HepG2 (cell line): ENCODE measurements around the gene ENTPD5. TPM values are rescaled to one million over a fixed set of nuclear protein-coding genes. Genes with fewer than 3 reads are reported as not detected.

Source experiments
- DR1 ChIP-seq: sonication (generic); formaldehyde crosslinking; IDR thresholded peaks from 2 replicates; pipeline ENCODE4 v1.8.0; 2021; ENCODE audit warnings: mild to moderate bottlenecking, missing genetic modification reagents, inconsistent platforms
- FOXA3 ChIP-seq: IDR thresholded peaks from 2 replicates; pipeline ENCODE4 v1.6.1; 2016; ENCODE audit warnings: missing genetic modification reagents, missing compliant biosample characterization
- HDAC2 ChIP-seq: sonication (generic); formaldehyde crosslinking; IDR thresholded peaks from 2 replicates; pipeline ENCODE4 v1.4.0; 2020; ENCODE audit warnings: missing genetic modification reagents
- NFIB ChIP-seq: sonication (generic); formaldehyde crosslinking; IDR thresholded peaks from 2 replicates; pipeline ENCODE4 v1.9.0; 2021; ENCODE audit warnings: missing genetic modification reagents, mild to moderate bottlenecking, borderline replicate concordance
- NFYB ChIP-seq: sonication (generic); formaldehyde crosslinking; IDR thresholded peaks from 2 replicates; pipeline ENCODE4 v1.4.0; 2020; ENCODE audit warnings: missing genetic modification reagents
- SP5 ChIP-seq: IDR thresholded peaks from 2 replicates; pipeline ENCODE4 v1.6.1; 2016; ENCODE audit warnings: low read depth, borderline replicate concordance
- YEATS4 ChIP-seq: sonication (generic); formaldehyde crosslinking; IDR thresholded peaks from 2 replicates; pipeline ENCODE4 v1.4.0; 2020; ENCODE audit warnings: missing genetic modification reagents, borderline replicate concordance
- ZNF101 ChIP-seq: sonication (generic); formaldehyde crosslinking; IDR thresholded peaks from 2 replicates; pipeline ENCODE4 v1.4.0; 2020; ENCODE audit warnings: mild to moderate bottlenecking, low read depth, missing genetic modification reagents, borderline replicate concordance
- ZNF180 ChIP-seq: sonication (generic); formaldehyde crosslinking; IDR thresholded peaks from 2 replicates; pipeline ENCODE4 v1.4.0; 2020; ENCODE audit warnings: low read depth, missing genetic modification reagents, borderline replicate concordance
- ZNF335 ChIP-seq: sonication (generic); formaldehyde crosslinking; IDR thresholded peaks from 2 replicates; pipeline ENCODE4 v1.4.0; 2020; ENCODE audit warnings: missing genetic modification reagents
- ZNF747 ChIP-seq: sonication (generic); formaldehyde crosslinking; IDR thresholded peaks from 2 replicates; pipeline ENCODE4 v1.8.1; 2023; ENCODE audit warnings: missing genetic modification reagents, mild to moderate bottlenecking, borderline replicate concordance
- ZNF773 ChIP-seq: sonication (generic); formaldehyde crosslinking; IDR thresholded peaks from 2 replicates; pipeline ENCODE4 v1.4.0; 2020; ENCODE audit warnings: missing genetic modification reagents, borderline replicate concordance
- polyA plus RNA-seq, 8 experiments: library from polyadenylated mRNA; depleted of rRNA in 3 of 8; stranded (reverse) in 7 of 8; unstranded in 1 of 8; fragments of >200 nt; fragmentation: Illumina TruSeq in 4 of 8; extraction: Trizol in 4 of 8; gene quantifications; 2 replicates each; pipeline versions ENCODE4 v1.2.1 to v1.2.3, GENCODE V29; 2011 to 2016; ENCODE audit warnings: low read depth in 4 of 8, missing spikeins in 1 of 8, mixed read lengths in 1 of 8; ENCODE audit not compliant: insufficient read depth in 1 of 8
- total RNA-seq, 5 experiments: library from RNA; depleted of rRNA; stranded (reverse); fragments of >200 nt; fragmentation: Illumina TruSeq; extraction: Trizol; gene quantifications; 2 replicates each; pipeline ENCODE4 v1.2.3, GENCODE V29; 2016; ENCODE audit warnings: low read depth in 1 of 5
- TF ChIP-seq, protein P1 (sequence below): sonication (generic); formaldehyde crosslinking; conservative IDR thresholded peaks from 2 replicates; pipeline ENCODE4 v1.8.0; 2022; ENCODE audit warnings: low read depth, missing genetic modification reagents
- TF ChIP-seq, protein P2 (sequence below): sonication (generic); formaldehyde crosslinking; IDR thresholded peaks from 2 replicates; pipeline ENCODE4 v1.5.0; 2020; ENCODE audit warnings: mild to moderate bottlenecking, missing genetic modification reagents, borderline replicate concordance
- TF ChIP-seq, protein P3 (sequence below): IDR thresholded peaks from 2 replicates; pipeline ENCODE4 v1.6.1; 2016; ENCODE audit warnings: low read depth, borderline replicate concordance
- TF ChIP-seq, protein P4 (sequence below), 2 experiments: IDR thresholded peaks; 2 replicates each; pipeline ENCODE4 v1.6.1; 2011 to 2012; ENCODE audit warnings: low read length in 2 of 2, borderline replicate concordance in 1 of 2, low read depth in 1 of 2, mild to moderate bottlenecking in 1 of 2, moderate library complexity in 1 of 2
- TF ChIP-seq, protein P5 (sequence below): sonication (generic); formaldehyde crosslinking; IDR thresholded peaks from 2 replicates; pipeline ENCODE4 v1.4.0; 2020; ENCODE audit warnings: mild to moderate bottlenecking, missing genetic modification reagents
- TF ChIP-seq, protein P6 (sequence below): sonication (generic); formaldehyde crosslinking; IDR thresholded peaks from 2 replicates; pipeline ENCODE4 v1.5.0; 2020; ENCODE audit warnings: missing genetic modification reagents

ENTPD5 gene
- total and polyA plus RNA-seq, 2 of the 13 experiments (the other 11 are each of a cell fraction or from before 2014, with no cell fraction given): 33.8 to 43.3 TPM

DNA sequence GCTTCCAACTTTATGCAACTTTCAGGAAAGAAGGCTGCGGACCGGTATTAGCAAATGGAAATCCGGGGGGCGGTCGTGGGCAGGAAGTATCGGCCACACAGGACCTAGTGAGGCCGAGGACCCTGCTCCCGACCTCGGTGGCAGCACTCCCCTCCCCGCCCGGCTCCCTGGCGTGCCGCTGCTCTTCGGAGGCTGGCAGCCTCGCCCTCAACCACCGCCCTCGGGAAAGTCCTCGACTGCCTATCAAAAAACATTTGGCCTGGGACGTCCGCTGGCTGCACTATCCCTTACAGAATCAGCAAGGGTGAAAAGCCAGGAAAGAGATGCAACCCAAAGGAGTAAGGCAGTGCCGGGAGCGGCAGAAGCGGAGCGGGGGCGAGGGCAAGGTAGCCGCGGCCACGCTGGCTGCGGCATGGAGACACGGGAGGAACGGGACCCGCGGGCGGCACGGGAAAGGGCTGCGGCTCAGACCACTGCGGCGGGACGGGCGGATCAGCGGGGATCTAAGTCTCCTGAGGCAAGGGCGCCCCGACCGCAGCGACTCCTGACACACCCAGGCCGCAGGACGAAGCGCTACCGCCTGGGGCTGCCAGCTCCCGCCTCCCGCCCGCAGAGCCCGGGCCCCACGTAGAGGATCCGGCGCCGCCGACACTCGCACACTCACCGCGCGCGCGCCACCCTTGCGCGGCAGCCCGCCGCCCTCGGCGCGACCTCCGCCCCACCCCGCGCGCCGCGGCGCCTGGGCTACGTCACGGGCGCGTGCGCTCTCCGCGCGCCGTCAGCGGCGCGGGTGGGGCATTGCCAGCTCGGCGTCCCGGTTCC is at the start of gene ENTPD5, which contains the start of gene BBOF1 (continued):
- TF ChIP-seq, protein P1, sequence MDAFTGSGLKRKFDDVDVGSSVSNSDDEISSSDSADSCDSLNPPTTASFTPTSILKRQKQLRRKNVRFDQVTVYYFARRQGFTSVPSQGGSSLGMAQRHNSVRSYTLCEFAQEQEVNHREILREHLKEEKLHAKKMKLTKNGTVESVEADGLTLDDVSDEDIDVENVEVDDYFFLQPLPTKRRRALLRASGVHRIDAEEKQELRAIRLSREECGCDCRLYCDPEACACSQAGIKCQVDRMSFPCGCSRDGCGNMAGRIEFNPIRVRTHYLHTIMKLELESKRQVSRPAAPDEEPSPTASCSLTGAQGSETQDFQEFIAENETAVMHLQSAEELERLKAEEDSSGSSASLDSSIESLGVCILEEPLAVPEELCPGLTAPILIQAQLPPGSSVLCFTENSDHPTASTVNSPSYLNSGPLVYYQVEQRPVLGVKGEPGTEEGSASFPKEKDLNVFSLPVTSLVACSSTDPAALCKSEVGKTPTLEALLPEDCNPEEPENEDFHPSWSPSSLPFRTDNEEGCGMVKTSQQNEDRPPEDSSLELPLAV (CRISPR knock-in tag): no peak
- TF ChIP-seq HDAC2 (CRISPR knock-in tag) (no peak), ZNF180 (CRISPR knock-in tag) (no peak), DR1 (CRISPR knock-in tag) (no peak), NFYB (CRISPR knock-in tag) (no peak), ZNF773 (CRISPR knock-in tag) (no peak), FOXA3 (CRISPR knock-in tag) (no peak; the same call in 1 of the 2 replicates), ZNF747 (CRISPR knock-in tag) (peak; percentile 11; the same call in 1 of the 2 replicates), SP5 (no peak), NFIB (CRISPR knock-in tag) (no peak), ZNF101 (CRISPR knock-in tag) (no peak), ZNF335 (no peak), YEATS4 (CRISPR knock-in tag) (peak; percentile 78; the same call in 1 of the 2 replicates)
- TF ChIP-seq, protein P2, sequence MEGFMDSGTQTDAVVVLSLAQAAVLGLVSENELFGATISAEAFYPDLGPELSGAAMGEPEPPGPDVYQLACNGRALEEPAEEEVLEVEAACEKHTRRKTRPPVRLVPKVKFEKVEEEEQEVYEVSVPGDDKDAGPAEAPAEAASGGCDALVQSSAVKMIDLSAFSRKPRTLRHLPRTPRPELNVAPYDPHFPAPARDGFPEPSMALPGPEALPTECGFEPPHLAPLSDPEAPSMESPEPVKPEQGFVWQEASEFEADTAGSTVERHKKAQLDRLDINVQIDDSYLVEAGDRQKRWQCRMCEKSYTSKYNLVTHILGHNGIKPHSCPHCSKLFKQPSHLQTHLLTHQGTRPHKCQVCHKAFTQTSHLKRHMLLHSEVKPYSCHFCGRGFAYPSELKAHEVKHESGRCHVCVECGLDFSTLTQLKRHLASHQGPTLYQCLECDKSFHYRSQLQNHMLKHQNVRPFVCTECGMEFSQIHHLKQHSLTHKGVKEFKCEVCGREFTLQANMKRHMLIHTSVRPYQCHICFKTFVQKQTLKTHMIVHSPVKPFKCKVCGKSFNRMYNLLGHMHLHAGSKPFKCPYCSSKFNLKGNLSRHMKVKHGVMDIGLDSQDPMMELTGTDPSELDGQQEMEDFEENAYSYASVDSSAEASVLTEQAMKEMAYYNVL (CRISPR knock-in tag): no peak
- TF ChIP-seq, protein P3, sequence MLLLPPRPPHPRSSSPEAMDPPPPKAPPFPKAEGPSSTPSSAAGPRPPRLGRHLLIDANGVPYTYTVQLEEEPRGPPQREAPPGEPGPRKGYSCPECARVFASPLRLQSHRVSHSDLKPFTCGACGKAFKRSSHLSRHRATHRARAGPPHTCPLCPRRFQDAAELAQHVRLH: no peak; the same call in 1 of the 2 replicates
- TF ChIP-seq, protein P4, sequence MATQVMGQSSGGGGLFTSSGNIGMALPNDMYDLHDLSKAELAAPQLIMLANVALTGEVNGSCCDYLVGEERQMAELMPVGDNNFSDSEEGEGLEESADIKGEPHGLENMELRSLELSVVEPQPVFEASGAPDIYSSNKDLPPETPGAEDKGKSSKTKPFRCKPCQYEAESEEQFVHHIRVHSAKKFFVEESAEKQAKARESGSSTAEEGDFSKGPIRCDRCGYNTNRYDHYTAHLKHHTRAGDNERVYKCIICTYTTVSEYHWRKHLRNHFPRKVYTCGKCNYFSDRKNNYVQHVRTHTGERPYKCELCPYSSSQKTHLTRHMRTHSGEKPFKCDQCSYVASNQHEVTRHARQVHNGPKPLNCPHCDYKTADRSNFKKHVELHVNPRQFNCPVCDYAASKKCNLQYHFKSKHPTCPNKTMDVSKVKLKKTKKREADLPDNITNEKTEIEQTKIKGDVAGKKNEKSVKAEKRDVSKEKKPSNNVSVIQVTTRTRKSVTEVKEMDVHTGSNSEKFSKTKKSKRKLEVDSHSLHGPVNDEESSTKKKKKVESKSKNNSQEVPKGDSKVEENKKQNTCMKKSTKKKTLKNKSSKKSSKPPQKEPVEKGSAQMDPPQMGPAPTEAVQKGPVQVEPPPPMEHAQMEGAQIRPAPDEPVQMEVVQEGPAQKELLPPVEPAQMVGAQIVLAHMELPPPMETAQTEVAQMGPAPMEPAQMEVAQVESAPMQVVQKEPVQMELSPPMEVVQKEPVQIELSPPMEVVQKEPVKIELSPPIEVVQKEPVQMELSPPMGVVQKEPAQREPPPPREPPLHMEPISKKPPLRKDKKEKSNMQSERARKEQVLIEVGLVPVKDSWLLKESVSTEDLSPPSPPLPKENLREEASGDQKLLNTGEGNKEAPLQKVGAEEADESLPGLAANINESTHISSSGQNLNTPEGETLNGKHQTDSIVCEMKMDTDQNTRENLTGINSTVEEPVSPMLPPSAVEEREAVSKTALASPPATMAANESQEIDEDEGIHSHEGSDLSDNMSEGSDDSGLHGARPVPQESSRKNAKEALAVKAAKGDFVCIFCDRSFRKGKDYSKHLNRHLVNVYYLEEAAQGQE (IDR thresholded peaks at IDR 0.05; ENCODE audit: borderline replicate concordance in 1 of 2, low read depth in 1 of 2, low read length in 2 of 2): no peak
- TF ChIP-seq, protein P5, sequence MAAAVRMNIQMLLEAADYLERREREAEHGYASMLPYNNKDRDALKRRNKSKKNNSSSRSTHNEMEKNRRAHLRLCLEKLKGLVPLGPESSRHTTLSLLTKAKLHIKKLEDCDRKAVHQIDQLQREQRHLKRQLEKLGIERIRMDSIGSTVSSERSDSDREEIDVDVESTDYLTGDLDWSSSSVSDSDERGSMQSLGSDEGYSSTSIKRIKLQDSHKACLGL (CRISPR knock-in tag): no peak
- TF ChIP-seq, protein P6, sequence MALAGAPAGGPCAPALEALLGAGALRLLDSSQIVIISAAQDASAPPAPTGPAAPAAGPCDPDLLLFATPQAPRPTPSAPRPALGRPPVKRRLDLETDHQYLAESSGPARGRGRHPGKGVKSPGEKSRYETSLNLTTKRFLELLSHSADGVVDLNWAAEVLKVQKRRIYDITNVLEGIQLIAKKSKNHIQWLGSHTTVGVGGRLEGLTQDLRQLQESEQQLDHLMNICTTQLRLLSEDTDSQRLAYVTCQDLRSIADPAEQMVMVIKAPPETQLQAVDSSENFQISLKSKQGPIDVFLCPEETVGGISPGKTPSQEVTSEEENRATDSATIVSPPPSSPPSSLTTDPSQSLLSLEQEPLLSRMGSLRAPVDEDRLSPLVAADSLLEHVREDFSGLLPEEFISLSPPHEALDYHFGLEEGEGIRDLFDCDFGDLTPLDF (CRISPR knock-in tag): no peak; the same call in 1 of the 2 replicates
